H1 (cell line): ENCODE results near the gene CHMP4A.

Experiments used
- CHD1 ChIP-seq: IDR thresholded peaks from 2 replicates; pipeline ENCODE4 v1.6.1; 2012; ENCODE audit warnings: low read depth, low read length, improper control_type of control experiment
- EGR1 ChIP-seq: IDR thresholded peaks from 2 replicates; pipeline ENCODE4 v1.6.1; 2011; ENCODE audit warnings: low read depth, low read length, borderline replicate concordance
- PHF8 ChIP-seq: fragments of 200-600 bp; sonication (generic); conservative IDR thresholded peaks from 2 replicates; pipeline ENCODE4 v1.7.1; 2012; ENCODE audit warnings: low read depth, mild to moderate bottlenecking, inconsistent platforms, low read length, moderate library complexity
- RFX5 ChIP-seq: IDR thresholded peaks from 2 replicates; pipeline ENCODE4 v1.6.1; 2011; ENCODE audit warnings: low read depth, low read length, improper control_type of control experiment, borderline replicate concordance
- SP4 ChIP-seq: IDR thresholded peaks from 2 replicates; pipeline ENCODE4 v1.6.1; 2012; ENCODE audit warnings: low read length, inconsistent platforms
- TEAD4 ChIP-seq: IDR thresholded peaks from 2 replicates; pipeline ENCODE4 v1.6.1; 2012; ENCODE audit warnings: low read depth, low read length, inconsistent platforms, mixed read lengths
- TF ChIP-seq, protein P1 (sequence below): IDR thresholded peaks from 2 replicates; pipeline ENCODE4 v1.6.1; 2012; ENCODE audit warnings: low read length, inconsistent platforms
- TF ChIP-seq, protein P2 (sequence below), 3 experiments: IDR thresholded peaks; 1 replicate in 2 of 3; 2 replicates in 1 of 3; pipeline versions ENCODE4 v1.5.1 to v1.6.1; 2011; ENCODE audit warnings: low read length in 3 of 3, mild to moderate bottlenecking in 3 of 3, inconsistent platforms in 2 of 3, low read depth in 1 of 3, moderate library complexity in 1 of 3; ENCODE audit not compliant: insufficient read depth in 1 of 3; ENCODE audit errors: control extremely low read depth in 1 of 3

DNA sequence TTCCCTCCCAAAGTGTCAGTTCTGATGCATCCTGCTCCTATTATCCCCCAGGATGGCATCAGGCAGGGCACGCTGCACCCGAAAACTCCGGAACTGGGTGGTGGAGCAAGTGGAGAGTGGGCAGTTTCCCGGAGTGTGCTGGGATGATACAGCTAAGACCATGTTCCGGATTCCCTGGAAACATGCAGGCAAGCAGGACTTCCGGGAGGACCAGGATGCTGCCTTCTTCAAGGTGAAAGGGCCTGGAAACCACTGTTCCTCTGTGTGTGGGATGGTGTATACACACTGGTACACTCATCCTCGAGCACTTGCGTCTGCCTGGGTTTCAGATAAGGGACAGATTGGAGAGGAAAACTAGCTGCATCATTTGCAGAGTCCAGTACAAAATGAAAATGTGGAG is 51.2 kb downstream of the CHMP4A start:
- TF ChIP-seq EGR1 = no peak
- TF ChIP-seq CHD1 = no peak
- TF ChIP-seq PHF8 = no peak
- TF ChIP-seq, protein P1, sequence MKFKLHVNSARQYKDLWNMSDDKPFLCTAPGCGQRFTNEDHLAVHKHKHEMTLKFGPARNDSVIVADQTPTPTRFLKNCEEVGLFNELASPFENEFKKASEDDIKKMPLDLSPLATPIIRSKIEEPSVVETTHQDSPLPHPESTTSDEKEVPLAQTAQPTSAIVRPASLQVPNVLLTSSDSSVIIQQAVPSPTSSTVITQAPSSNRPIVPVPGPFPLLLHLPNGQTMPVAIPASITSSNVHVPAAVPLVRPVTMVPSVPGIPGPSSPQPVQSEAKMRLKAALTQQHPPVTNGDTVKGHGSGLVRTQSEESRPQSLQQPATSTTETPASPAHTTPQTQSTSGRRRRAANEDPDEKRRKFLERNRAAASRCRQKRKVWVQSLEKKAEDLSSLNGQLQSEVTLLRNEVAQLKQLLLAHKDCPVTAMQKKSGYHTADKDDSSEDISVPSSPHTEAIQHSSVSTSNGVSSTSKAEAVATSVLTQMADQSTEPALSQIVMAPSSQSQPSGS = no peak
- TF ChIP-seq RFX5 = no peak
- TF ChIP-seq SP4 = no peak
- TF ChIP-seq, protein P2, sequence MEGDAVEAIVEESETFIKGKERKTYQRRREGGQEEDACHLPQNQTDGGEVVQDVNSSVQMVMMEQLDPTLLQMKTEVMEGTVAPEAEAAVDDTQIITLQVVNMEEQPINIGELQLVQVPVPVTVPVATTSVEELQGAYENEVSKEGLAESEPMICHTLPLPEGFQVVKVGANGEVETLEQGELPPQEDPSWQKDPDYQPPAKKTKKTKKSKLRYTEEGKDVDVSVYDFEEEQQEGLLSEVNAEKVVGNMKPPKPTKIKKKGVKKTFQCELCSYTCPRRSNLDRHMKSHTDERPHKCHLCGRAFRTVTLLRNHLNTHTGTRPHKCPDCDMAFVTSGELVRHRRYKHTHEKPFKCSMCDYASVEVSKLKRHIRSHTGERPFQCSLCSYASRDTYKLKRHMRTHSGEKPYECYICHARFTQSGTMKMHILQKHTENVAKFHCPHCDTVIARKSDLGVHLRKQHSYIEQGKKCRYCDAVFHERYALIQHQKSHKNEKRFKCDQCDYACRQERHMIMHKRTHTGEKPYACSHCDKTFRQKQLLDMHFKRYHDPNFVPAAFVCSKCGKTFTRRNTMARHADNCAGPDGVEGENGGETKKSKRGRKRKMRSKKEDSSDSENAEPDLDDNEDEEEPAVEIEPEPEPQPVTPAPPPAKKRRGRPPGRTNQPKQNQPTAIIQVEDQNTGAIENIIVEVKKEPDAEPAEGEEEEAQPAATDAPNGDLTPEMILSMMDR (IDR thresholded peaks at IDR 0.05; ENCODE audit: control extremely low read depth in 1 of 3, insufficient read depth in 1 of 3, low read depth in 1 of 3, low read length in 3 of 3) = no peak
- TF ChIP-seq TEAD4 = no peak
